ENCODE results near the gene IL3RA.

- no peak for TF ChIP-seq CTCF (IDR thresholded peaks at IDR 0.05; ENCODE audit: insufficient read depth, low read length, poor library complexity, severe bottlenecking)
- no peak for TF ChIP-seq EZH2phosphoT487 (conservative IDR thresholded peaks at IDR 0.05; ENCODE audit: low read length)
Observed at GRCh38 chrX:1291110-1291740, 45.4 kb upstream of the IL3RA start.
